NCI-H460 (cell line): Measurements from ENCODE around the gene JARID2. TPM values are rescaled to one million over a fixed set of nuclear protein-coding genes. Genes with fewer than 3 reads are reported as not detected.

Source experiments
- DNase-seq: peaks from one replicate; pipeline ENCODE4 v3.0.0-alpha.2; 2016; ENCODE audit warnings: low read depth; ENCODE audit errors: extremely low read depth
- total RNA-seq: library from RNA; depleted of rRNA; stranded (reverse); fragments of >200 nt; shearing (Covaris generic); gene quantifications from 2 replicates; pipeline ENCODE4 v1.2.3, GENCODE V29; 2014

JARID2 gene
- total RNA-seq, 1 experiment from 2014 or later: 3.5 TPM

DNA sequence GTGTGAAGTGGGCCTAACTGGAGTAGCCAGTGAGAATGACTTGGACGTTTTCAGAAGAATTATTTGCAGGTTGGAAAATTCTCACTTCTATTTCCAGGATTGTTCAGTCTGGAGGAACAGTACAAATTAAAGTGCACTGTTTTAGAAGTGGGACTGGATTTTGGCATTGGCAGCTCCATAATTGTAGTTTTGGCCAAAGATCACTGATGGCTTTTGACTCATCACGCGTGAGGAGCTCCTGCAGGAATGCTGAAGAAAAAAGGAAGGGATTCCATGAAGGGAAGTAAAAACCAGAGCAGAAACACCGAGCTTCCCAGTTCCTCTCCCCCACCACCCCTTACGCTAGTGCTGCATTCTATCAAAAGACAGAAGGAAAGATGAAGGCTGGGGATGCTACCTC is 103.5 kb downstream of the JARID2 start:
- no peak for DNase-seq

DNA sequence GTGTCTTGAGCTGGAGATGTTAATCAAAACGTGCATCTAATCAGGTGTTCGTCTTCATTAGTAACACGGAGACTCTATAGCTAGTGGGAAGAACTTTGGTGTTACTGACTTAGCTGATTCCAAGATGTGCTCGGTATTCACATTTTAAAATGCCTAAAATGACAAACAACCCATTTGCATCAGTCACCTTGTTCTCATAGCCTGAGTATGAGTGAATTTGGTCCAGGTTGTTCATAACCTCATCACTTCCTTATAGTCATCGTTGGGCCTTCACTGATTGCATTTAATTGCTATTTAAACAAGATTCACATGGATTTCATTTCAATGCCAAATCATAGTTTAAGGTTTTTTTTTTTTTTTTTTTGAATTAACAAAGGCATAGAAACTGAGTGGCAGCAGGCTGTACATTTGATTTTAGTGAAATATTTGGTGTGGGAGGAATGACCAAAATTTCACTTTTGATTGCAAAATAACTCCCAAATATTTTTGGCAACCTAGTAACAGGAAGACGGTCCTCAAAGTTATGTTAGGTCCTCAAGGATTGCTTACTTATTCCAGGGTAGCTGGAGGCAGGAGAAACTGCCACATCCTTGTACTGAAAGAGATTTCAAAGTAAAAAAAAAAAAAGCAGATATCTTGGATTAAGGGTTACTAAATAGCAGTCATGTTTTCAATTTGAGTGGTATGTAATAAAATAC is 104.7 kb downstream of the JARID2 start:
- DNase-seq: no peak

DNA sequence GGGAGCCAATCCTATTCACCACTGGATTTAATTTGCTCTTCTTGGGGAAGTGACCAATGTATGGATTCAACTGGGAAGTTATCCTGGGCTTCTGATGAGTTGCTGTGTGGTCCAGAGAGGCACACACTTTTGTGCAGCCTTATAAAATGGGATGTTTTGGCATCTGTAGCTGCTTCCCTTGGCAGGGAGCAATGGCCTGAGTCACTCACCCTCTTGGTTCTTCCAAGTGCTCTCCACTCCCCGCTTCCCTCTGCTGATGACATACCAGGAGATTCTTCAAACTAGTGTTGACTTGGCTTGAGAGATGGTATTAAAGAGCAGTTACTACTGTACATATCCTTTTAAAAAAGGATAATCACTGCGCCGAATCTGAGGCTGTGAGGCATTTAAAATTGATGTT is 105.8 kb downstream of the JARID2 start:
- DNase-seq: no peak

DNA sequence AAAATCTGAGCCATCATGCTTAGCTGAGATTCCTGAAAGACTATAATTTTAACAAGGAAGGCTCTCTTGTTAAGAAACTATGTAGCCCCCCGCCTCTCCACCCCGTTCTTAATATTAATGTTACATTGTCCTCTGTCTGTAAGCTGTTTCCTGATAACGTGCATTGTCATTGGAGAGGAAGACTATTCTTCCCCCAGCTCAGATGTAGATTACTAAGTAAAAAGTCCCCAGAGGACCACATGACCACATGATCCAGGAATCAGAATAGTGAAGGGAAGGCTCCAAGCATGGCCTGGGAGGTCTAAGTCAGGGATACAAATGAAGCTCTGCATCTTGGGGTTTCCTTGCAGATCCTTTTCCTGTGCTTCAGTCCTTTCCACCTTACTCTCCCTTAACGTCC is 106.4 kb downstream of the JARID2 start:
- no peak for DNase-seq

DNA sequence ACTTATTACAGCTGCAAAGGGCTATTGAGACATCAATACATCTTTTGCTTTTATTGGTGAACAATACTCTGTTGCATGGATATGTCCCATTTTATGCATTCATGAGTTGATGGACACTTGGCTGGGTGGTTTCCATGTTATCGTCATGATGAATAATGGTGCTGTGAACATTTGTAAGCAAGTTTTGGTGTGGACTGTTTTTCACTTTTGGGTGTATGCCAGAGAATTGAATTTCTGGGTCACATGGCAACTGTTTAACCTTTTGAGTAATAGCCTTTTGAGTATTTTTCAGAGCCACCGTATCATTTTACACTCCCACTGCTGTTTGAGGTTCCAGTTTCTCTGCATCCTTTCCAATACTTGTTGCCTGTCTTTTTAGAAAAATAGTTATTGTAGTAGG is 107.0 kb downstream of the JARID2 start:
- DNase-seq: no peak

DNA sequence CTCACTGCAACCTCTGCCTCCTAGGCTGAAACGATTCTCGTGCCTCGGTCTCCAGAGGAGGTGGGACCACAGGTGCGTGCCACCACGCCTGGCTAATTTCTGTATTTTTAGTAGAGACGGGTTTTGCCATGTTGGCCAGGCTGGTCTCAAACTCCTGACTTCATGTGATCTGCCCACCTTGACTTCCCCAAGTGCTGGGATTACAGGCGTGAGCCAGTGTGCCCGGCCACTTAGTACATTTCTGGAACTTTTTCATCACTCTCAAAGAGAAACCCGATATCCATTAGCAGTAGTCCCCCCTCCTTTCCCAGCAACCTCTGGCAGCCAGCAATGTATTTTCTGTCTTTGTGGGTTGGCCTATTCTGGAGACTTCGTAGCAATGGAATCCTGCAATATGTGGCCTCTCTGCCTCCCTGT is 109.8 kb downstream of the JARID2 start:
- DNase-seq: no peak

DNA sequence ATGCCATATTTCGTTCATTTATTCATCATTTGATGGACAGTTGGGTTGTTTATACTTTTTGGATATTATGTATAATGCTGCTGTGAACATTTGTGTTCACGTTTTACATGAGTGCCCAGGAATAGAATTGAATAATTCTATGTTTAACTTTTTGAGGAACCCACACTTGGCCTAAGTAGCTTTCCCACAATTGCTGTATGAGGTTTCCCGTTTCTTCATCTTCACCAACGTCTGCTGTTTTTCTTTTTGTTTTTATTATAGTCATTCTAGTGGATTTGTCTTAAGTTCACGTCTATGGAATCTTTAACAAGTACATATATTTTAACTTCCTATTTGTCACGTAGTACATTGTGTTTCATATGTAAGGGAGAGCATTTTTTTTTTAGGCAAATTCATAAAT is 110.3 kb downstream of the JARID2 start:
- DNase-seq: no peak

DNA sequence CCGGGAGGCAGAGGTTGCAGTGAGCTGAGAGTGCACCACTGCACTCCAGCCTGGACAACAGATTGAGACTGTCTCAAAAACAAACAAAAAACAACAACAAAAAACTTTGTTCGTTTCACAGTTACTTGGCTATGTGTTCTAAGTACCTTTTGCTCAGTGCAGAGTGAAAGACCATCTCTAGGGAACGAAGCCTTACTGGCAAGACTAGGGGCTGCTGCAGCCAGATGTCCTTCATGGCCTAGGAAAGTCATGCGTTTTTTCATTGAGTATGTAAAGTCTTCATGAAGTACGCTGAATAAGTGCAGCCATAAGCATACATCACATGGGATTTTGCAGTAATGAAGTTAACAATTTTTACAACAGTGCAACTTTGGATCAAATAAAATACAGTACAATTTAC is 111.1 kb downstream of the JARID2 start:
- DNase-seq: no peak

DNA sequence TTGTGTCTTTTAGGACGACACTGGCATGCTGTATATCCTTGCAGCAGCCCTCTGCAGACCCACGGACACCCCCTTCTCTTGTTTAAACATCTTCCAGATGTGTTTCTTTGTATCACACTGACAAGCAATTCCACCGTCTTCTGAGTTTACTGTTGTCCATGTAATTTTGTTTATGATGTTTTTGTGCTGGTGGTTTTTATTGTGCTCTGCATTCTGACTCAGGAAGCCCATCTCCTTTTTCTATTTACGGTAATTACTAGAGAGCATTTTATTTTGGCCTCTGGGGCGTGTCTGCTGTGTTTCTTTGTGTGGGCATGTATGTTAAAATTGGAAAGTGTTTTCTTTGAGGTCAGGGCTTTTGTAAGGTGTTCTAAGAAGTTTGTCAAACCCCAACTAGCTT is 111.9 kb downstream of the JARID2 start:
- DNase-seq: no peak

DNA sequence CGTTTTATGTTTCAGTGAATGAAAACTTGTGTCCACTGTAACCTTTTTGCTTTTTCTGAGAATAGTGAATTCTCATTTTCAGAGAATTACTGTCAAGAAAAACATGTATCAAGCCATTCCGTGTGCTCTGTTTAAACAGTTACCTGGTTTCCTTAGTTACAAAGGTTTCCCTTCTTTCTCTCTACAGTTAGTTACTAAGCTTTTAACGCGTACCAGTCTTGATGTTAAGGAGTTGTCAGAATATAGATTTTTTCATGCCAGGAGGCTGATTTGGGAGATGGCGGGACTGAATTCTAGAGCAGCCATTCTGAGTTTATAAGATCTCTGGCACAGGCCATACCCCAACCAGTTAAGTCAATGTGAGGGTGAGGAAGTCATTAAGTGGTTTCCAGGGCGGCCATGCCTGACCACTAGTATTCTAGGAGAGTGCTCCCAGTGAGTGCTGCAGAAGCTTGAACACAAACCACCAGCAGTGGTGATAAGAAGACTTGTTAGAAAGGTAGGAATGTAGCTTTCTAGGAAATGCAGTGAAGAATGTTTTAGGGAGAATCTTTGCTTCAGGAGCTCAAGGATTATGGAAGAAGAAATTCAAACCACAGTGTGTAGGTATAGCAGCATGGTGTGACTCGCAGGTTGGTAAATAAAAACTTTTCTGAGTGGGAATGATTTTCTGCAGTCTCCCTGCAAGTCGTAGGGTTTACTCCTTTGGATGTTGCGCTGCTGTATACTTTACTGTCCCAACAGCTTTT is 112.9 kb downstream of the JARID2 start:
- DNase-seq: no peak

DNA sequence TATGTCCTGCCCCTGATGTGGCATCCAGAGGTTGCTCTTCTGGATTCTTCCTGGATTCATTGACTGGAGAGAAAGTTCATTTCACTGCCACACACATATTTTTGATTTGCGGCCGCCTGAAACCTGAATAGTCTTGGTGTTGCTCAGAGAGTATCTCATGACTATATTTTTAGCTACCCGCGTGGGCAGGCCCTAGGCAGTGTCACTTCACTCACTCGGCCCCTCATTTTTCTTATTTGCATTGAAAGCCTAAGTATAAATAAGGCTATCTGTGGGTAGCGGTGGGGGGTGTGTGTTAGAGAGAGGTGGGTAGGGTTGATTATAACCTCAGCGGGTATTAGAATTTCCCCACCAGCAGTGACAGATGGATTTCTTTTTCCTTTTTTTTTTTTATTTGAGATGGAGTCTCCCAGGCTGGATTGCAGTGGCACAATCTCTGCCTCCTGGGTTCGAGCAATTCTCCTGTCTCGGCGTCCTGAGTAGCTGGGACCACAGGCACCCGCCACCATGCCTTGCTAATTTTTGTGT is 113.5 kb downstream of the JARID2 start:
- DNase-seq: no peak

DNA sequence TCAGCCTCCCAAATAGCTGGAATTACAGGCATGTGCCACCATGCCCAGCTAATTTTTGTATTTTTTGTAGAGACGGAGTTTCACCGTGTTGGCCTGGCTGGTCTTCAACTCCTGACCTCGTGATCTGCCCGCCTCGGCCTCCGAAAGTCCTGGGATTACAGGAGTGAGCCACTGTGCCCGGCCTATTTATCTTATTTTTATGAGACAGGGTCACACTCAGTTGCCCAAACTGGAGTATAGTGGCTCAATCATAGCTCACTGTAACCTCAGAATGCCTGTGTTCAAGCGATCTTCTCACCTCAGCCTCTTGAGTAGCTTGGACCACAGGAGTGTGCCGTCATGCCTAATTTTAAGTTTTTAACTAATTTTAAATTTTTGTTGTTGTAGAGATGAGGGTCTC is 114.4 kb downstream of the JARID2 start:
- no peak for DNase-seq

DNA sequence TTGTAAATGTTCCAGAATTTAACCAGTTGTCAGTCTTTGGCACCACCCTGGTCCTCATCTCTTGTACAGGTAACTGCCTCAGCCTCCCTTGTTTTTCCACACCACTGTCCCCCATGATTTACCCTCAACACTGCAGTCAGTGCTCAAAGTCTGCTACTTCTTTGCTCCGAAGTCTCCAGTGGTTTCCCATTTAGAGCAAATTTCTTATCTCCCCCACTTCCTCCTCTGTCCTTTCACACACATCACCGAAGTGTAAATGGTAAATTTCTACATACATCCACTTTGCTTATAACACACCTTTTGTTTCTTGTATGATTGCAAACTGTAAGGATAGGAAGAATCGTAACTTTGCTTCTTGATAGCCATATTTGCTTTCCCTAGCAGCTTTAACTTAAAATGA is 115.3 kb downstream of the JARID2 start:
- no peak for DNase-seq

DNA sequence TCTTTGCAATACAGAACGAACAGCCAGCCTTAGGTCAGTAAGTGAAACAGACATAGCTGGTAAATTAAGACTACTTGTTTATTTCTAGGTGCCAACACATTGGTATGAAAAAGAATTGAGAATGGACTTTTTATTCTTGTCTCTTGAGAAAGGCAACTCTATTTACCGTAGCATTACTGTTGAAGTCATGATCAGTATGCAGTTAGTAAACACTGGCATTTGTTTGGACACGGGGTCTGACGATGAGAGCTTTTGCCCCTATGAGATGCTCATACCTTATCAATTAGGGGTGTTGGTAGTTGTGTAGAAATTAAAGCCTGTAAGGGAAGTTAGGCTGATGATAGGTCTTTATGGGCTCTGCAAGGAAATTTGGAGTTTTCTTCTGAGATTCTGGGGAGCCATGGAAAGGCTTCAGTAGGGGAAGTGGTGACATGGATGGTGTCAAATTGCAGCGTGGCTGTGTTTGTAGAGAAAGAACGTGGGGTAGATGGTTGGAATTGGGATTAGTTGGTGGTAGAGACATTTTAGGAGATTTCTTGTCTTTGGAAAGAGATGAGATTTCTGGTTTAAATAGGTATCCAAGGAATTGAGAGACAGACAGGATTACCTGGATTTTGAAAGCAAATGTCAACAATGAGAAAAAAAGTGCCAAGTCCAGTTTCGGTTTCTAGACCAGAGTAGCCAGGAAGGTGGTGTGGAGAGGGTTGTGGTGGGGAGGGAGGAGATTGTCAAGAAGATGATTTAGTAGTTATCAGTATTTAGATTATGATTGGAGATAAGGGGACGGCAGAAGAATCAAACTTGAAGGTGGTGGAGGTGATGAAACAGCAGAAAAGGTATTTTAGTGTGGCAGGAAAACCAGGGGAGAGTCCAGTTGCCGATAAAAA is 116.6 kb downstream of the JARID2 start:
- DNase-seq: no peak

DNA sequence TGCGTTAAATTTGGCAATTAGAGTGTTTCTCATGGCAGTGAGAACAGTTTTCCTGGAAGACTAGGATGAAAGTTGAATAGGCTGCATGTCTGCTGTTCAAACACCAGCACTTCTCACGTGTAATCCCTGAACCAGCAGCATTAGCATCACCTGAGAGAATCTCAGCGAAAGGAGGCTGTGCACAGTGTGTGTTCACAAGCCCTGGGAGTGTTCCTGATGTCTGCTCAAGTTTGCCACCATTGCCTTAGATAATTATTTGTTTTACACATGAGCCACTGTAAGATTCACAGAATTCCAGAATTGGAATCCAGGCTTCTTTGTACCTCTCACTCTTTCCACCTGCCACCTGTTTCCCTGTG is 117.3 kb downstream of the JARID2 start:
- no peak for DNase-seq

DNA sequence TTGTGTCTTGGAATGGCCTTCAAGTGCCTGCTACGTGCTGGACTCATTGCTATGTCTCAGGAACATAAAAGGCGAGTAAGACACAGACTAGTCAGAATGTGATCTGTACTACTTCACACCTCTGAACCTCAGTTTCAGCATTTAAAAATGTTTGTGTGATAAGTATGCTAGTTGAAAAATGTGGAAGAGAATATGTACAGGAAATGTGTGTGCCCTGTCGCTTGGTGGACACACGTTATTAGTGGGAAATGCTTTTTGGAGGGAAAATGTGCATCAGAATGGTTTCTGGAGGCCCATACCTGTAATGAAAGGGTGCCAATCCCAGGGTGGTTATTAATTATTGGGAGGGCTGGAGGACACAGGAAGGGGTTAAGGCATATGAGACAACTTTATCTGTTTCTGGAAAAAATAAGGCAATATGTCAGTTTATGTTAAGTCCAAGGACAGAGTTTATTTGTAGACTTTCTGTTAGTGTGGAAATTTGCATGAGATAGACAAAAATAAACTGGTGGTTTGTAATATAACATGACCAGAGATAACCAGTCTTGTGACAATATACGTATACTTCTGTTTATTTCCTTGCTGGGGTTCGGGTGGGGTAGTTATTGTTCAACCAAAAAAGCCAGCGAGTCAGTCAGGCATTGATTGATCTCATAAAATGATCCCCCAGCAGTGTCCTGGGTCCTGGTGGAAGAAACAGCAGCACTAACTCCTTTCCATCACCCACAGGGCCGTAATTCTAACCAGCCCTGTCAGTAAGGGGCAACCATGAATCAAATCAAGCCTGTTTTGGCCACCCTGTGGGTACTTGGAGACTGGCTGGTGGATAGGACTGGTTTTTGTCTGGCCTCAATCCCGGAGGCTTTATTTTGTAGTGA is 117.9 kb downstream of the JARID2 start:
- no peak for DNase-seq

DNA sequence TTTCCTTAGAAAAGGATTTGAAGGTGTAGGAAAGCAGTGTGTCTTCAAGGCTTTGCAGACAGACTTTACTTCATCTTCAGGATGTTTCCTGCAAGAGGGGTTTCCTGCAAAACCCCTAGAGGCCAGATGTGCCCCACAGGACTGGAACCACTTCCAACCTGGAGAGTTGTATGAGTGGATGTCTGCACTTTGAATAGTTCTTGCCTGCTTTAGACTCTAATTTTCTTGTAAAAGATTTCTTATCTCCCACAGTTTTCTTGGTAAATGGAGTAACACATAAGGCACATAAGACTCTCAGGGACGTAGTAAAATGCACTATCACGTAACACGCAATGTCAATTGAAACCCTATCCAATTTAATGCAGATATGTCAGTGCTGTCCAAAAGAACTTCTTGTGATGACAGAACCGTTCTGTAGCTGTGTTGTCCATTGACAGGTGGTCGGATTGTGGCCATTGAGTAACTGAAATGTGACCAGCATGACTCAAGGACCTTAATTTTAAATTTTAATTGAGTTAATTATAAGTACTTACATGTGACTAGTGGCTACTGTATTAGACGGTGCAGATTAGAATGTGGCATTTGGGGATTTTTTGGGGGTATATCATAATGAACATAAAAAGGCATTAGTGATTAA is 118.7 kb downstream of the JARID2 start:
- DNase-seq: no peak

DNA sequence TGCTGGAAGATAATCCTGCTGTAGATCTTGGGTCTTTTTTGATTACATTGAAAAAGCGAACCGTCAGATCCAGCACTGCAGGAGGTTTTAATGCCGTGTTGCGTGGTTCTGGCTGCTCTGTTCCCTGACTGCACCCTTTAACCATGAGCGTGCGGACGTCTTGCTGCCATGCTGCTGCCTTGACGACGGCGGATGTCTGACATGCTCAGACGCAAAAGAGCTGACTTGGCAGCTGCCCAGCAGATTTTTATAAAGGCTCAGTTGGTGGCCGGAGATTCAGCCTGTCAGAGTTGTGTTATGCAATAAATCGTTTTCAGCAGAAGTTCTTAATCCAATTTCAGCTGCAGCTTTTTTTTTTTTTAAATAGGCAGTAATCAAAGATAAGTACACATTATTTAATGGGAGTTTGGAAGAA is 119.4 kb downstream of the JARID2 start:
- peak; percentile 44 for DNase-seq

DNA sequence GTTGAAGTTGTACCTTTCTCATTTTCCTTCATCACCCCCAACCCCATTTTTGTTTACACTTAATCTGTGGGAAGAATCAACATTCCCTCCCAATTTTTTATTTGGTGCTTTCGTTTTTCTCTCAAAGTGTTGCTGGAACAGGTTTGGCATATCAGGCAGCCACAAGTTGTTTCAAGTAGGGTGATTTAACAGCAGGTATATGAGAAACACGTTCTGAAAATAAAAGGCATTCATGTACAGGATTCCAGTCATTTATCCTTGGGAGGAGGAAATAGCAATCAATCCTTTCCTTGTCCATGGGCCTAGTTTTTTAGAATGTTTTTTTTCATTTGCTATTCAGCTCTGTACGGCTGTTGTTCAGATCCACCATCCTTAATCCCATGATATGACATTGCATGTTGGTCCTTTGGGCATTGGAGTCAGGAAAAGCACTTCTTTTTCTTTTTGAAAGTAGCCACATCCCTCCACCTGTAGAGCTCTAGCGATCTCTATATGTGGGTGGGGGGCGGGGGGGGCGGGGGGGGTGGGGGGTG is 120.2 kb downstream of the JARID2 start:
- no peak for DNase-seq

DNA sequence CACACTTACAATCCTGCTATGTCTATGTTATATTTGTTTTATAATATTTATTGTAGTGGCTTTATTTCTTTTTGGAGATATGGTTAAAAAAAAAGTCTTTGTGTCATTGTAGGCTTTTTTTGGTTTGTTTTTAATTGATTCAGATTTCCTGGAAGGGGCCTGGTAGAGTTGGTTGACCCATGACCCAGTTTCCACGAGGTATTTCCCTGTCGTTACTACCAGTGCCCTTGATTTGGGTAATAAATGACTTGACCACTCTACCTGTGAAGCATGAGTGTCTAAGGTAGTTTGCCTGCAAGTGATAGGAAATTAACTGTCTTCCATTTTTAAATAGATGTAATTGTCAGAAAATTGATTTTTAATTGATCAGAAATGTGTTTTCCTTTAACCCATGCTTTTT is 121.0 kb downstream of the JARID2 start:
- no peak for DNase-seq
